ENCODE data around the gene TEAD4.

TEAD4 gene

GRCh38 chr12:3085341-3086139 lies 126.3 kb downstream of the TEAD4 start:
- DNase-seq, result no peak

GRCh38 chr12:3086211-3086610 lies 127.0 kb downstream of the TEAD4 start:
- no peak for DNase-seq

- DNase-seq, result no peak
These were observed 127.6 kb downstream of the TEAD4 start for GRCh38 chr12:3086729-3087323.

GRCh38 chr12:3087758-3088650 lies 128.8 kb downstream of the TEAD4 start:
- no peak for DNase-seq

- DNase-seq, result no peak
These were observed 130.4 kb downstream of the TEAD4 start for GRCh38 chr12:3089588-3089987.

Measured in CD4-positive, alpha-beta T cell treated with Interleukin-15 for 1 hour (primary cell).